Heart left ventricle (tissue), 16 donors: ENCODE data around the gene ARHGAP40. TPM values are rescaled to one million over a fixed set of nuclear protein-coding genes. Genes with fewer than 3 reads are reported as not detected.

Experiments
- ATAC-seq, 4 donors: fragments of 200-7000 bp; cut with Tn5 transposase; one replicate each; pipeline ENCODE4 v1.9.1; 2020 to 2022; ENCODE audit warnings: moderate library complexity in 4 of 4, mild to moderate bottlenecking in 3 of 4, moderate number of reproducible peaks in 1 of 4
- DNase-seq, 5 donors: peaks; one replicate each; pipeline ENCODE4 v3.0.0-alpha.2; 2020
- H3K27ac ChIP-seq, 12 donors: fragments of 200-600 bp; sonication (generic) in 4 of 12; one replicate each; pipeline versions ENCODE4 v1.5.0 to v1.8.0; 2016 to 2022; ENCODE audit warnings: mild to moderate bottlenecking in 2 of 12
- H3K27me3 ChIP-seq, 9 donors: fragments of 200-600 bp; sonication (generic) in 2 of 9; one replicate each; pipeline versions ENCODE4 v1.5.1 to v1.8.0; 2016 to 2022; ENCODE audit warnings: mild to moderate bottlenecking in 3 of 9
- H3K36me3 ChIP-seq, 9 donors: fragments of 200-600 bp; sonication (generic) in 2 of 9; one replicate each; pipeline versions ENCODE4 v1.5.0 to v1.8.0; 2018 to 2022; ENCODE audit warnings: mild to moderate bottlenecking in 2 of 9
- H3K4me1 ChIP-seq, 12 donors: fragments of 200-600 bp; sonication (generic) in 4 of 12; one replicate each; pipeline versions ENCODE4 v1.5.0 to v1.8.0; 2016 to 2022; ENCODE audit warnings: mild to moderate bottlenecking in 3 of 12
- H3K4me3 ChIP-seq, 12 donors: fragments of 200-600 bp; sonication (generic) in 4 of 12; one replicate each; pipeline versions ENCODE4 v1.5.0 to v1.8.0; 2017 to 2022; ENCODE audit warnings: mild to moderate bottlenecking in 9 of 12, moderate library complexity in 4 of 12
- H3K9me3 ChIP-seq, 12 donors: fragments of 200-600 bp; sonication (generic) in 4 of 12; one replicate each; pipeline versions ENCODE4 v1.5.0 to v1.8.0; 2016 to 2022; ENCODE audit warnings: mild to moderate bottlenecking in 1 of 12
- POLR2A ChIP-seq, 2 donors: fragments of 450-650 bp; IDR thresholded peaks; one replicate each; pipeline ENCODE4 v1.6.1; 2017; ENCODE audit warnings: antibody characterized with exemption in 2 of 2, mild to moderate bottlenecking in 2 of 2, moderate library complexity in 2 of 2
- WGBS, 4 donors: extraction: QIAGEN DNeasy Blood & Tissue Kit in 2 of 4; methylation state at CpG; one replicate each; pipeline versions ENCODE4 v1.1.5 to v1.1.7; 2013 to 2018; 5-methylcytosine and 5-hydroxymethylcytosine counted together
- intact Hi-C, 10 donors: fragments of 100-400 bp; cut with DNase I; formaldehyde crosslinking; loops; one replicate each; pipeline versions ENCODE4 v1.11.1 to v1.14.2; 2022
- polyA plus RNA-seq, 2 donors: library from polyadenylated mRNA; stranded (reverse); fragments of 200-250 nt; gene quantifications; one replicate each; pipeline ENCODE4 v1.2.3, GENCODE V29; 2013
- total RNA-seq, 9 donors: library from RNA; depleted of rRNA in 2 of 9; stranded (reverse); fragments of >200 nt in 2 of 9; fragmentation: NEBNext Ultra II Directional in 3 of 9; extraction: Animal tissue kit (Norgen Biotek cat#: 25700) in 3 of 9; gene quantifications; one replicate each; pipeline versions ENCODE4 v1.1.0 to v1.2.4, GENCODE V29; 2016 to 2023
- TF ChIP-seq, protein P1 (sequence below), 12 donors: fragments of 200-600 bp; sonication (generic) in 4 of 12; IDR thresholded peaks; one replicate each; pipeline versions ENCODE4 v1.5.0 to v1.8.0; 2018 to 2022; ENCODE audit warnings: antibody characterized with exemption in 12 of 12, mild to moderate bottlenecking in 5 of 12
- donor health status: ischemic (EF 13 %, LVEDD 7.1; RV severe dilation, severe dysfunction).
- donor health status: healthy with polysubstance abuse.
- donor health status: DM: no; HTN: yes; CAD: no.
- donor health status: DM: no; HTN: no; CAD: no.
- donor health status: ischemic (EF 25% LVEDD 6.9; RV normal size, moderate dysfunction).
- donor health status: ischemic (EF 25% LVEDD 5.7; RV mildly dilated, moderate dysfunction).
- donor health status: healthy.
- donor health status: DM: yes; HTN: yes; CAD: no.
- donor health status: ischemic (EF 35%, LVEDD 5.7; RV mildly dilated, moderate dysfunction).
- donor health status: nonischemic (EF 11% LVEDD 7.7; RV severe dilation, severe dysfunction).
- donor health status: DM: yes; HTN: yes; CAD: no.
- donor health status: PGD.
- donor health status: ischemic (EF 29% LVEDD 5.4; RV normal size, mild dysfunction).
- donor health status: nonischemic (EF 23%, LVEDD 6.1; RV moderate dilation, normal function).

The ARHGAP40 gene
- total and polyA plus RNA-seq, 11 donors: 0.03 TPM; not detected in 10

DNA sequence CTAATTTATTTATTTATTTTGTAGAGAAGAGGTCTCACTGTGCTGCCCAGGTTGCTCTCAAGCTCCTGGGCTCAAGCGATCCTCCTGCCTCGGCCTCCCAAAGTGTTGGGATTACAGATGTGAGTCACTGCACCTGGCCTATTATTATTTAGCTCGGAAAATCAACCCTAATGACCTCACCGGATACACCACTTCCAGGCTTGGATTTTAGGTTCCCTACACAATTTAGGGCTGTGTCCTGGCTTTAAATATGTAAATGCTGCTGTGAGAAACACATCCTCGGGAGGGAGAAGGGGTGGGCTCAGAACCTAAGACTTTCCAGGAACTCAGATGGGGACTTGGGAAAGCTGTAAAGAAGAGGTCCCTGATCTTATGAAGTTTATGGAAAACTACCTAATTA, 71.7 kb downstream of the ARHGAP40 start:
- intact Hi-C loops: no loop called here
- WGBS, 4 donors: 31 to 45% (median 36%) methylated on average over 5 of the region's 5 CpGs

DNA sequence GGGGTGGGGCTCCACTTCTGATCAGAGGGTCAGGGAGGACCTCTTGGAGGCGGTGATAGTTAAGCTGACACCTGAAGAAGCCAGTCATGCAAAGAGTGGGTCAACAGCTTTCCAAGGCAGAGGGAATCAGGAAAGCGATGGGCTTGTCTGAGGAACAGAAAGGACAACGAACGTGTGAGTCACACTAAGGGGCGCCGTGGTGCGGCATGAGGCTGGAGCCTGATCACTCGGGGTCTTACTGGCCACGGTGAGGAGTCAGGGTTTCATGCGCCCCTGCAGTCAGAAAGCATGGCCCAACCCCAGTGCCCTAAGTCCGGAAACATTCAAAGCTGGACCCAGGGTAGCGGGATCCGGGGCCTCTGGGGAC, 72.1 kb downstream of the ARHGAP40 start:
- no peak for TF ChIP-seq POLR2A (IDR thresholded peaks at IDR 0.05)
- TF ChIP-seq, protein P1, sequence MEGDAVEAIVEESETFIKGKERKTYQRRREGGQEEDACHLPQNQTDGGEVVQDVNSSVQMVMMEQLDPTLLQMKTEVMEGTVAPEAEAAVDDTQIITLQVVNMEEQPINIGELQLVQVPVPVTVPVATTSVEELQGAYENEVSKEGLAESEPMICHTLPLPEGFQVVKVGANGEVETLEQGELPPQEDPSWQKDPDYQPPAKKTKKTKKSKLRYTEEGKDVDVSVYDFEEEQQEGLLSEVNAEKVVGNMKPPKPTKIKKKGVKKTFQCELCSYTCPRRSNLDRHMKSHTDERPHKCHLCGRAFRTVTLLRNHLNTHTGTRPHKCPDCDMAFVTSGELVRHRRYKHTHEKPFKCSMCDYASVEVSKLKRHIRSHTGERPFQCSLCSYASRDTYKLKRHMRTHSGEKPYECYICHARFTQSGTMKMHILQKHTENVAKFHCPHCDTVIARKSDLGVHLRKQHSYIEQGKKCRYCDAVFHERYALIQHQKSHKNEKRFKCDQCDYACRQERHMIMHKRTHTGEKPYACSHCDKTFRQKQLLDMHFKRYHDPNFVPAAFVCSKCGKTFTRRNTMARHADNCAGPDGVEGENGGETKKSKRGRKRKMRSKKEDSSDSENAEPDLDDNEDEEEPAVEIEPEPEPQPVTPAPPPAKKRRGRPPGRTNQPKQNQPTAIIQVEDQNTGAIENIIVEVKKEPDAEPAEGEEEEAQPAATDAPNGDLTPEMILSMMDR (IDR thresholded peaks at IDR 0.05): no peak
- Histone ChIP-seq H3K36me3 (no peaks in the 10 kb centered on the region), H3K9me3 (no peaks in the 10 kb centered on the region), H3K27me3 (peaks cover 5 to 69% (median 34%) of the 10 kb centered on the region in 9 donors), H3K4me1 (peaks cover 0 to 14% (median 9%) of the 10 kb centered on the region in 12 donors), H3K27ac (no peak overlapping the region), H3K4me3 (peak overlapping the region; percentile 31 to 61 (median 48))
- DNase-seq: no peak
- ATAC-seq: peak in 1 of 4 donors; percentile 14
- intact Hi-C loops: no loop called here
- 0 to 4% (median 2%) methylated on average over 10 to 13 of the region's 13 CpGs for WGBS, 4 donors

More for the DNA sequence above, 71.7 kb downstream of the ARHGAP40 start:
- Histone ChIP-seq H3K36me3 (no peaks in the 10 kb centered on the region), H3K27ac (no peak overlapping the region), H3K27me3 (peaks cover 5 to 73% (median 34%) of the 10 kb centered on the region in 9 donors), H3K4me3 (peak overlapping the region in 2 of 12 donors; percentile 47 to 61), H3K9me3 (no peaks in the 10 kb centered on the region), H3K4me1 (peaks cover 0 to 14% (median 9%) of the 10 kb centered on the region in 12 donors)
- no peak for ATAC-seq
- DNase-seq: no peak
- no peak for TF ChIP-seq POLR2A (IDR thresholded peaks at IDR 0.05)
- TF ChIP-seq, protein P1 (IDR thresholded peaks at IDR 0.05): no peak

- ATAC-seq: peak in 3 of 4 donors; percentile 72 to 76 (median 72)
- Histone ChIP-seq H3K27ac (no peak overlapping the region), H3K9me3 (no peaks in the 10 kb centered on the region), H3K4me1 (peaks cover 0 to 14% (median 9%) of the 10 kb centered on the region in 12 donors), H3K27me3 (peaks cover 5 to 64% (median 34%) of the 10 kb centered on the region in 9 donors), H3K36me3 (no peaks in the 10 kb centered on the region), H3K4me3 (peak overlapping the region; percentile 31 to 61 (median 48))
- intact Hi-C loops: no loop called here
- WGBS, 4 donors: 0 to 3% (median 1%) methylated on average over 30 to 75 of the region's 75 CpGs
- TF ChIP-seq, protein P1 (IDR thresholded peaks at IDR 0.05): no peak
- no peak for TF ChIP-seq POLR2A (IDR thresholded peaks at IDR 0.05)
- peak in 1 of 5 donors; percentile 25 for DNase-seq
Observed at GRCh38 chr20:38674092-38674764, 72.6 kb downstream of the ARHGAP40 start.

- H3K27me3 ChIP-seq: peaks cover 2 to 60% (median 34%) of the 10 kb centered on the region in 9 donors
- DNase-seq (no peak), ATAC-seq (no peak)
- no peaks in the 10 kb centered on the region for H3K9me3 ChIP-seq
- intact Hi-C loops: no loop called here
- H3K4me1 ChIP-seq: peaks cover 0 to 14% (median 9%) of the 10 kb centered on the region in 12 donors
- peak overlapping the region in 10 of 12 donors; percentile 37 to 61 (median 52) for H3K4me3 ChIP-seq
- 22 to 34% (median 24%) methylated on average over 13 of the region's 13 CpGs for WGBS, 4 donors
- H3K36me3 ChIP-seq: no peaks in the 10 kb centered on the region
- TF ChIP-seq, protein P1 (IDR thresholded peaks at IDR 0.05): no peak
- TF ChIP-seq POLR2A (IDR thresholded peaks at IDR 0.05): no peak
- H3K27ac ChIP-seq: no peak overlapping the region
Observed at GRCh38 chr20:38674765-38675133, 73.1 kb downstream of the ARHGAP40 start.
